ENCODE data around the gene WWTR1.

WWTR1 gene

DNA sequence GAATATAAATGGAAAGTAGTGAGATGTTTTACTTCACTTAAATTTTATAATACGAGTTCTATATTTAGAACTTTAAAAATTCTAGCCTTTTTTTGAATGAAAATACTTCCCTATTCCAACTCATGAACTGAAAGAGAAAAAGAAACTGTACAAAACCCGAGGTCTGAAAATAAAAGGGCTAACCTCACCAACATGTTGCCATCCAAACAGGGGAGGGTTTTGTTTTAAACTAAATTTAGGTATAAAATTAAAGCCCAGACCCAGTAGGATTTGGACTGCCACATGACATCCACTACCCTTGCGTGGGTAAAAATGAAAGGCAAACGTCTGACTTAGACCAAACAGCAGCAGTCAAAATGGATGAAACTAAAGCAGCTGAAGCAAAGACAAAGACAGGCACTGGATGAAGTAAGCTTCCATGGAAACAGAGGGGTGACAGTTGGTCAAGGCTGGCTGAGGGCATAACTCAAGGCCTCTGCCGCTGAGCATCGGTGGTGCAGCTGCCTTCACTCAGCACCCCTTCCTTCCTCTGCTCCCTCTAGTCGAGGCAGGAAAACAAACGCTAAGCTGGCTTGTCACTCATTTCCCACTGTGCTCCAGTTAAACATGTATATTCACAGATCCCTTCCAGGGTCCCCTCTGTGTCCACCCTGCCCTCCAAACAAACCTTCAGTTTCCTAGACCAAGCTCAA is 125.2 kb downstream of the WWTR1 start:
- Histone ChIP-seq H3K27me3 (replicated peaks) (no peaks in the 10 kb centered on the region), H3K36me3 (replicated peaks) (peaks cover 6% of the 10 kb centered on the region), H3K4me3 (ENCODE audit: low read depth, low read length) (no peak overlapping the region), H3K27ac (no peak overlapping the region)
- no peak for DNase-seq
- in situ Hi-C loops (cut with HindIII; ENCODE audit: low pct_ligation_motif_present, low sequenced_read_pairs) = no loop called here
- TF ChIP-seq, protein P1, sequence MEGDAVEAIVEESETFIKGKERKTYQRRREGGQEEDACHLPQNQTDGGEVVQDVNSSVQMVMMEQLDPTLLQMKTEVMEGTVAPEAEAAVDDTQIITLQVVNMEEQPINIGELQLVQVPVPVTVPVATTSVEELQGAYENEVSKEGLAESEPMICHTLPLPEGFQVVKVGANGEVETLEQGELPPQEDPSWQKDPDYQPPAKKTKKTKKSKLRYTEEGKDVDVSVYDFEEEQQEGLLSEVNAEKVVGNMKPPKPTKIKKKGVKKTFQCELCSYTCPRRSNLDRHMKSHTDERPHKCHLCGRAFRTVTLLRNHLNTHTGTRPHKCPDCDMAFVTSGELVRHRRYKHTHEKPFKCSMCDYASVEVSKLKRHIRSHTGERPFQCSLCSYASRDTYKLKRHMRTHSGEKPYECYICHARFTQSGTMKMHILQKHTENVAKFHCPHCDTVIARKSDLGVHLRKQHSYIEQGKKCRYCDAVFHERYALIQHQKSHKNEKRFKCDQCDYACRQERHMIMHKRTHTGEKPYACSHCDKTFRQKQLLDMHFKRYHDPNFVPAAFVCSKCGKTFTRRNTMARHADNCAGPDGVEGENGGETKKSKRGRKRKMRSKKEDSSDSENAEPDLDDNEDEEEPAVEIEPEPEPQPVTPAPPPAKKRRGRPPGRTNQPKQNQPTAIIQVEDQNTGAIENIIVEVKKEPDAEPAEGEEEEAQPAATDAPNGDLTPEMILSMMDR (IDR thresholded peaks at IDR 0.05; ENCODE audit: low read depth, low read length, missing control alignments) = no peak

DNA sequence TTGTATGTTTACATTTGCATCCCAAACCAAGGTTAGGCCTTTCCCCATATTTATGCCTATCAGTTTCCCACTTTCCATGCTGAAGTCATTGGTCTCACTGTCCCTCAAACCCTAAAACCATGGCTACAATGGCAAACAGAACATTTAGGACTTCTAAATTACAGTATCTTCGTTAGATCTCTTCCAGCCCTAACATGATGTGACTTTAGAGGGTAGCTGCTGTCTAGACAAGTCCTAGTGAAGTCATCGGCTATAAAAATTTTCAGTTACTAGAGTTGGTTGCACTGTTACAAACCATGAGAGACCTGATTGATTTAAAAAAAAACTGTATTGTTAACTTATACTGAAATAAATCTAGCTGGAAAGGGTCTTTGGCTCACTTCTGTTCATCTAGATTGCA is 128.7 kb downstream of the WWTR1 start:
- in situ Hi-C loops (cut with HindIII; ENCODE audit: low pct_ligation_motif_present, low sequenced_read_pairs) = no loop called here
- TF ChIP-seq, protein P1 (IDR thresholded peaks at IDR 0.05; ENCODE audit: low read depth, low read length, missing control alignments) = no peak
- H3K36me3 ChIP-seq (replicated peaks) = peaks cover 26% of the 10 kb centered on the region
- H3K4me3 ChIP-seq (ENCODE audit: low read depth, low read length) = no peak overlapping the region
- no peaks in the 10 kb centered on the region for H3K27me3 ChIP-seq (replicated peaks)
- H3K27ac ChIP-seq = no peak overlapping the region
- DNase-seq = no peak

DNA sequence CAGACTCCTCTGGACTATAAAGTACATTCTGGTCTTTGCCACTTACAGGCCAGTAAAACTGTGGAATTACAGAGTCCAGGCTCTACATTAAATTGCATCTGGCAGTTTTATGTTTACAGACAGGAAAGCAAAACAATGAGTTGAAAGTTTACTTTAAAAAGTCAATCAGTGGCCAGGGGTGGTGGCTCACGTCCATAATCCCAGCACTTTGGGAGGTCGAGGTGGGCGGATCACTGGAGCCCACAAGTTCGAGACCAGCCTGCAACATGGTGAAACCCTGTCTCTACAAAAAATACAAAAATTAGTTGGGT is 129.5 kb downstream of the WWTR1 start:
- H3K27ac ChIP-seq = peak overlapping the region; percentile 16
- no peak overlapping the region for H3K4me3 ChIP-seq (ENCODE audit: low read depth, low read length)
- no peaks in the 10 kb centered on the region for H3K27me3 ChIP-seq (replicated peaks)
- in situ Hi-C loops (cut with HindIII; ENCODE audit: low pct_ligation_motif_present, low sequenced_read_pairs) = no loop called here
- TF ChIP-seq, protein P1 (IDR thresholded peaks at IDR 0.05; ENCODE audit: low read depth, low read length, missing control alignments) = no peak
- no peak for DNase-seq
- peaks cover 31% of the 10 kb centered on the region for H3K36me3 ChIP-seq (replicated peaks)

DNA sequence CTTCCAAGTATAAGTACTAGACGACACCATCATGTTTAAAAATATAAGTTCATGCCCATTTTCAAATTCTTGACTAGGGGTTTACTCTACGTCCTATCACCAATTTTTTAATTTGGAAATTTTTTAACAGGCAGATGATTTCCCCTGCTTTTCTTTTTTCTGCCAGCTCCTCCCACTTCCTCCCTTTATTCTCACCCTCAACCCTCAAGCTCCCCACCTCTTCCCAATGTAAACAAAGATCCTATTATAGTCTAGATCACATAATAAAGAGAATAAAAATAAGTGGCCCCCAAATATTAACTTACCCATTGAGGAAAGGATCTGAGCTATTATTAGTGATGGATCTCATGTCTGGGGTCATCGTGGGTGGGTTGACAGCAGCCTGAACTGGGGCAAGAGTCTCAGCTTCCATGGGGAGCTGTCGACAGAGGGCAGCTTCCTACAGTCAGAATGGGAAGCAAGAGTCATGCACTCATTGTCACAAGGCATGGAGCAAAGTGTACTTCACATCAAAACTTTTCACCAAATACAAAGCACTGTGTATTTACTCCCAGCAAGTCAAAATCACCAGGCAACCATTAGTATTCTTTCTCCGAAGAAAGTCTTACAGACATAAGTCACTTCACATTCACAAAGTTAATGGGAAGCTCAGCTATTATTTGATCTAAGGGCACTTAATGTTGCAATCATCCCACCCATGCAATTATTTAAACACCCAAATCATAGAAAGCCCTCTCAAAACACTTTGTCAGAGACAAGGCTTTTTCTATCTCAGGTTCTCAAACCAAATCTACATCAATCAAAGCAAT is 130.1 kb downstream of the WWTR1 start:
- Histone ChIP-seq H3K27me3 (replicated peaks) (no peaks in the 10 kb centered on the region), H3K27ac (peak overlapping the region; percentile 16), H3K4me3 (ENCODE audit: low read depth, low read length) (no peak overlapping the region), H3K36me3 (replicated peaks) (peaks cover 30% of the 10 kb centered on the region)
- DNase-seq = no peak
- in situ Hi-C loops (cut with HindIII; ENCODE audit: low pct_ligation_motif_present, low sequenced_read_pairs) = no loop called here
- TF ChIP-seq, protein P1 (IDR thresholded peaks at IDR 0.05; ENCODE audit: low read depth, low read length, missing control alignments) = peak; percentile 62

DNA sequence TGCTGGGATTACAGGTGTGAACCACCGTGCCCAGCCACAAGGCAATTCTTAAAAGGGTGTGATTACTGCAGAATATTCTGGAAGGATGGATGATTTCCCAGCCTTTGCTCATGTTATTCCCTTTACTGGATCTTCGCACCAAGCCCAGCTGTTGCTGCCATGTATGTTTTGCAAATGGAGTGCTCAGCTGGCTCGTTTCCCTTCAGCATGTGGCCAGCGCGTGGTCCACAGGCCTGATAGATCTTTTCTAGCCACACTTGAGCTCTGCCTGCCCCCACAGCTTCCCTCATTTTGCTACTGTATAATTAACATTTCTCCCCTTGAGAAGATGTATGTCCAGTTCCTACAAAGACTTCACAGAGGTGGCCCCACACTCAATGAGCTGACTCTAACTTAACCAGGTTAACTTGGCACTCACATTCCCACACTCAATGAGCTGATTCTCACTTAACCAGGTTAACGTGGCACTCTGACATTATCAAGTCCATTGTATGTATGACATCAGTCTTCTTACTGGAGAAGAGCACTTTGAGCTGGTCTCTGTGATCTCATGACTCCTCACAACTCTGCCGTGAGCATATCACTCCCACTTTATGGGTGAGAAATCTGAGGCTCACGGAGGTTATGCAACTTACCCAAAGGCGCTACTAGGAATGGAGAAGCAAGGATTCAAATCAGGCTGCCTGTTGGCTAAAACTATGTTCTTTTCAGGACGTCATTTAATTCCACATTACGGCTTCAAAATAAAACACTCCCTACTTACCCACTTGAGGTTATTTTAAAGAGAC is 134.1 kb downstream of the WWTR1 start:
- TF ChIP-seq, protein P1 (IDR thresholded peaks at IDR 0.05; ENCODE audit: low read depth, low read length, missing control alignments) = no peak
- H3K36me3 ChIP-seq (replicated peaks) = peaks cover 53% of the 10 kb centered on the region

More for the DNA sequence above, 134.1 kb downstream of the WWTR1 start:
- Histone ChIP-seq H3K27me3 (replicated peaks) (no peaks in the 10 kb centered on the region), H3K4me3 (ENCODE audit: low read depth, low read length) (no peak overlapping the region), H3K27ac (no peak overlapping the region)
- in situ Hi-C loops (cut with HindIII; ENCODE audit: low pct_ligation_motif_present, low sequenced_read_pairs) = loop anchor here (25.0 kb wide), 1 partner anchor 214 kb away; no protein-coding TSS in a partner anchor
- DNase-seq = no peak

All from brain microvascular endothelial cell (primary cell).